IPS DF 6.9 (cell line): Measurements from ENCODE around the gene CDH20.

ENCODE experiments used
- DNase-seq: peaks from one replicate; pipeline ENCODE4 v3.0.0-alpha.2; 2013; ENCODE audit warnings: low read depth, low spot score
- H3K27ac ChIP-seq: one replicate; pipeline ENCODE4 v1.5.1; 2013; ENCODE audit warnings: low read length, control low read depth
- H3K27me3 ChIP-seq: 2 replicates; pipeline ENCODE4 v1.6.1; 2013; ENCODE audit warnings: mild to moderate bottlenecking, low read length; ENCODE audit not compliant: control insufficient read depth, insufficient read depth
- H3K36me3 ChIP-seq: 2 replicates; pipeline ENCODE4 v1.6.1; 2013; ENCODE audit warnings: low read length; ENCODE audit not compliant: control insufficient read depth, insufficient read depth
- H3K4me1 ChIP-seq: 2 replicates; pipeline ENCODE4 v1.6.1; 2013; ENCODE audit warnings: low read length; ENCODE audit not compliant: control insufficient read depth, insufficient read depth
- H3K4me3 ChIP-seq: 2 replicates; pipeline ENCODE4 v1.5.1; 2013; ENCODE audit warnings: mild to moderate bottlenecking, low read length
- H3K9me3 ChIP-seq: 2 replicates; pipeline ENCODE4 v1.6.1; 2013; ENCODE audit warnings: low read length, inconsistent platforms; ENCODE audit not compliant: control insufficient read depth, insufficient read depth
- WGBS: extraction: QIAGEN DNeasy Blood & Tissue Kit; methylation state at CpG from one replicate; pipeline ENCODE4 v1.1.7; 2013; ENCODE audit warnings: mixed read lengths, missing lambda C conversion rate; ENCODE audit not compliant: insufficient read length, insufficient coverage; 5-methylcytosine and 5-hydroxymethylcytosine counted together

CDH20 gene

GRCh38 chr18:61589053-61589723 is 256.0 kb downstream of the CDH20 start:
- Histone ChIP-seq H3K4me1 (no peaks in the 10 kb centered on the region; the same call in 1 of the 2 replicates), H3K9me3 (no peaks in the 10 kb centered on the region), H3K4me3 (no peak overlapping the region), H3K27me3 (no peaks in the 10 kb centered on the region), H3K27ac (no peak overlapping the region), H3K36me3 (no peaks in the 10 kb centered on the region)
- no CpG with 5 or more reads among the region's 6 CpGs for WGBS
- no peak for DNase-seq

- H3K4me1 ChIP-seq = no peaks in the 10 kb centered on the region; the same call in 1 of the 2 replicates
- no peak for DNase-seq
- no peaks in the 10 kb centered on the region for H3K27me3 ChIP-seq
- WGBS = no CpG with 5 or more reads among the region's 4 CpGs
- H3K36me3 ChIP-seq = no peaks in the 10 kb centered on the region
- H3K9me3 ChIP-seq = no peaks in the 10 kb centered on the region
- H3K4me3 ChIP-seq = no peak overlapping the region
- no peak overlapping the region for H3K27ac ChIP-seq
Observed at GRCh38 chr18:61589724-61590065, 256.5 kb downstream of the CDH20 start.

GRCh38 chr18:61591253-61591652 is 258.0 kb downstream of the CDH20 start:
- Histone ChIP-seq H3K27ac (no peak overlapping the region), H3K36me3 (no peaks in the 10 kb centered on the region), H3K27me3 (no peaks in the 10 kb centered on the region), H3K4me3 (no peak overlapping the region), H3K9me3 (no peaks in the 10 kb centered on the region), H3K4me1 (no peaks in the 10 kb centered on the region; the same call in 1 of the 2 replicates)
- no peak for DNase-seq

GRCh38 chr18:61595615-61596251 is 262.5 kb downstream of the CDH20 start:
- H3K27ac ChIP-seq = no peak overlapping the region
- H3K27me3 ChIP-seq = no peaks in the 10 kb centered on the region
- H3K36me3 ChIP-seq = no peaks in the 10 kb centered on the region
- no peak overlapping the region for H3K4me3 ChIP-seq
- WGBS = 100% methylated on average over 1 of the region's 8 CpGs
- no peak for DNase-seq
- no peaks in the 10 kb centered on the region for H3K9me3 ChIP-seq
- H3K4me1 ChIP-seq = no peaks in the 10 kb centered on the region; the same call in 1 of the 2 replicates

GRCh38 chr18:61596296-61596695 is 263.1 kb downstream of the CDH20 start:
- no CpG with 5 or more reads among the region's 3 CpGs for WGBS
- Histone ChIP-seq H3K27ac (no peak overlapping the region), H3K27me3 (no peaks in the 10 kb centered on the region), H3K9me3 (no peaks in the 10 kb centered on the region), H3K36me3 (no peaks in the 10 kb centered on the region), H3K4me3 (no peak overlapping the region), H3K4me1 (no peaks in the 10 kb centered on the region; the same call in 1 of the 2 replicates)
- DNase-seq = no peak

- no CpG with 5 or more reads among the region's 1 CpG for WGBS
- Histone ChIP-seq H3K4me3 (no peak overlapping the region), H3K27ac (no peak overlapping the region), H3K9me3 (no peaks in the 10 kb centered on the region), H3K27me3 (no peaks in the 10 kb centered on the region), H3K4me1 (no peaks in the 10 kb centered on the region; the same call in 1 of the 2 replicates), H3K36me3 (no peaks in the 10 kb centered on the region)
- DNase-seq = no peak
Observed at GRCh38 chr18:61597316-61597715, 264.1 kb downstream of the CDH20 start.

- H3K27ac ChIP-seq = no peak overlapping the region
- H3K36me3 ChIP-seq = no peaks in the 10 kb centered on the region
- H3K4me1 ChIP-seq = no peaks in the 10 kb centered on the region
- no peak overlapping the region for H3K4me3 ChIP-seq
- DNase-seq = no peak
- no peaks in the 10 kb centered on the region for H3K9me3 ChIP-seq
- no peaks in the 10 kb centered on the region for H3K27me3 ChIP-seq
- WGBS = no CpG with 5 or more reads among the region's 4 CpGs
Observed at GRCh38 chr18:61600422-61600821, 267.2 kb downstream of the CDH20 start.

GRCh38 chr18:61602836-61603235 is 269.6 kb downstream of the CDH20 start:
- no peak for DNase-seq
- Histone ChIP-seq H3K27me3 (no peaks in the 10 kb centered on the region), H3K36me3 (no peaks in the 10 kb centered on the region), H3K4me3 (no peak overlapping the region), H3K4me1 (no peaks in the 10 kb centered on the region; the same call in 1 of the 2 replicates), H3K27ac (no peak overlapping the region), H3K9me3 (no peaks in the 10 kb centered on the region)
- WGBS = 100% methylated on average over 1 of the region's 2 CpGs
